Activated T-cell treated with anti-CD3 and anti-CD28 coated beads, Interleukin-2, amount 50 U/mL, for 1 hour (primary cell): Measurements from ENCODE around the gene CPAMD8.
"Not testable (repeated sequence)": the region's sequence is repeated elsewhere in the genome, so short reads cannot be mapped to it uniquely, and the experiment has no call there.

ENCODE experiments used
- DNase-seq: peaks from one replicate; pipeline ENCODE4 v3.0.0-alpha.2; 2020

CPAMD8 gene

GRCh38 chr19:16998635-16999194 lies 27.9 kb downstream of the CPAMD8 start:
- DNase-seq = no peak

- not testable (repeated sequence) for DNase-seq
These were observed 29.6 kb downstream of the CPAMD8 start for GRCh38 chr19:16996838-16997490.

- no peak for DNase-seq
These were observed 37.9 kb downstream of the CPAMD8 start for GRCh38 chr19:16988661-16989060.

- no peak for DNase-seq
These were observed 41.2 kb downstream of the CPAMD8 start for GRCh38 chr19:16985403-16985802.

GRCh38 chr19:16982586-16982985 lies 44.0 kb downstream of the CPAMD8 start:
- DNase-seq = not testable (repeated sequence)

- DNase-seq = no peak
These were observed 47.5 kb downstream of the CPAMD8 start for GRCh38 chr19:16978839-16979802.

GRCh38 chr19:16978156-16978555 lies 48.5 kb downstream of the CPAMD8 start:
- DNase-seq = no peak

GRCh38 chr19:16977306-16977705 lies 49.3 kb downstream of the CPAMD8 start:
- no peak for DNase-seq

GRCh38 chr19:16976446-16976845 lies 50.2 kb downstream of the CPAMD8 start:
- no peak for DNase-seq

GRCh38 chr19:16970821-16971220 lies 55.8 kb downstream of the CPAMD8 start:
- no peak for DNase-seq

- no peak for DNase-seq
These were observed 57.5 kb downstream of the CPAMD8 start for GRCh38 chr19:16969135-16969534.

- not testable (repeated sequence) for DNase-seq
These were observed 65.4 kb downstream of the CPAMD8 start for GRCh38 chr19:16960996-16961822.

- not testable (repeated sequence) for DNase-seq
These were observed 68.3 kb downstream of the CPAMD8 start for GRCh38 chr19:16958277-16958676.

GRCh38 chr19:16957855-16958254 lies 68.8 kb downstream of the CPAMD8 start:
- no peak for DNase-seq

GRCh38 chr19:16957151-16957701 lies 69.4 kb downstream of the CPAMD8 start:
- DNase-seq = peak; percentile 5

GRCh38 chr19:16955161-16955560 lies 71.4 kb downstream of the CPAMD8 start:
- no peak for DNase-seq

- DNase-seq = no peak
These were observed 74.6 kb downstream of the CPAMD8 start for GRCh38 chr19:16952046-16952445.

GRCh38 chr19:16951529-16951928 lies 75.1 kb downstream of the CPAMD8 start:
- no peak for DNase-seq

- DNase-seq = no peak
These were observed 77.0 kb downstream of the CPAMD8 start for GRCh38 chr19:16949496-16950023.

GRCh38 chr19:16946951-16947940 lies 79.4 kb downstream of the CPAMD8 start:
- DNase-seq = peak; percentile 5
